Head of caudate nucleus (tissue), 42 donors: ENCODE data around the gene ATXN10.
"Not testable (repeated sequence)": the region's sequence is repeated elsewhere in the genome, so short reads cannot be mapped to it uniquely, and the experiment has no call there.

Source experiments
- DNase-seq, 42 donors: peaks; one replicate each; pipeline versions ENCODE4 v3.0.0 to v3.0.0-alpha.2; 2020 to 2021; ENCODE audit warnings: mixed read lengths in 7 of 42
- intact Hi-C: fragments of 100-400 bp; cut with DNase I; formaldehyde crosslinking; loops from one replicate; pipeline ENCODE4 v1.15.0; 2022

The ATXN10 gene

GRCh38 chr22:45692549-45692948 is 20.9 kb downstream of the ATXN10 start:
- intact Hi-C loops = no loop called here
- DNase-seq = no peak

DNA sequence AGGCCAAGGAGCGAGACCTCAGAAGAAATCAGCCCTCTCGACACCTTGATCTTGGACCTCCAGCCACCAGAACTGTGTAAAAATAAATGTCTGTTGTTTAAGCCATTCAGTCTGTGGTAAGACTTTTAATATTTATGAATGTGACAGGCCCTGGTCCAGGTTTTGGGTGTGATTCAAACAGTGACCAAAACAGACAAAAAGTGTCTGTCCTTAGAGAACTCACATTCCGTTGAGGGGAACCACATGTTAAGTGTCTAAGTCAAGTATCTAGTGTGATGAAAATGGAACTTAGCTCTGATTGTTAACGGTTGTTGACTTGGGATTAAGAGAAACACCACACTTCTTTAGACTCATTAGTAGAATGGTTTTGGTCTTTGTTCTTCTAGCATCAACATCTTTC is 22.2 kb downstream of the ATXN10 start:
- DNase-seq = no peak
- intact Hi-C loops = no loop called here

GRCh38 chr22:45696227-45696626 is 24.6 kb downstream of the ATXN10 start:
- intact Hi-C loops = no loop called here
- peak in 34 of 42 donors; percentile 9 to 72 (median 31) for DNase-seq

DNA sequence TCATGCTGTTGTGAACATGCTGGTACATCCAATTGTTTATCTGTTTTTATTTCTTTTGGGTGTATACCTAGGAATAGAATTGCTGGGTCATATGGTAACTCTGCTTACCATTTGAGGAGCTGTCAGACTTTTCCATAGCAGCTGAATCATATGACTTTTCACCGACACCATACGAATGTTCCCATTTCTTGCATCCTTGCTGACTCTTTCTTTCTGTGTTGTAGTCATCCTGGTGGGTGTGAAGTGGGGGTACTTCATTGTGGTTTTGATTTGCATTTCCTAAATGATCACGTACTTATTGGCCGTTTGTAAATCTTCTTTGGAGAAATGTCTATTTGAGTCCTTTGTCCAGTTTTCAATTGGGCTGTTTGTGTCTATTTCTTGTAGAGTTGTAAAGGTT is 26.5 kb downstream of the ATXN10 start:
- intact Hi-C loops = no loop called here
- no peak for DNase-seq

GRCh38 chr22:45702981-45703380 is 31.3 kb downstream of the ATXN10 start:
- intact Hi-C loops = no loop called here
- no peak for DNase-seq

DNA sequence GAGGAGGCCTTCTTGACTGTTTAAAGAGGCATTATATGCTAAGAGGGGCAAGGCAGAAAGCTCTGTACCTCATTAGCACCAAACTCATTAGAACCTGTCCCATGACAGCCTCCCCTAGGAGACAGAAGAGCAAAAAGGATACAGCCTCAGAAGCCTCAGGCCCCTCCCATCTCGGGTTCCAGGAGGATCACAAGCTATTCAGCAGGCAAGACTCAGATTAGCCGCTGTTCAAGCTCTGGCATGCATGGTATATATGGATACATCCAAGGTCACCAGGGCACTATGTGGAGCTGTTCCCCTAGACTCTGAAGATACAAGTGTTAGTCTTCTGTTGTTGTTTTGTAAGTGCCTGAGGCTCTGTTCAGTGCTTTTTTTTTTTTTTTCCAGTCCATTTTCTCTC is 32.1 kb downstream of the ATXN10 start:
- intact Hi-C loops = no loop called here
- DNase-seq = no peak

DNA sequence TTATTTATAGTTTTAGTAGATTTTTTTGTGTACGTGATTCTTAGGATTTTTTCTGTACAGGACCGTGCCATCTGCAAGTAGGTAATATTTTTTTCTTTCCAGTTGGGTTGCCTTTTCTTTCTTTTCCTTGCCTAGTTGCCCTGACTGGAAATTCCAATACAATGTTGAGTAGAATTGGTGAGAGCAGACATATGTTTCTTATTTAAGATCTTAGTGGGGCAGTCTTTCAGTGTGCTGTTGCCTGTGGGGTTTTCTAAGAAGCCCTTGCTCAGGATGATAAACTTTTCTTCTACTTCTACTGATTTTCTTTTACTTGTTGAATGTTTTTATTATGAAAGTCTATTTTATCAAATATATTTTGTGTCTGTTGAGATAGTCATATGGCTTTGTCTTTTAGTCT is 33.0 kb downstream of the ATXN10 start:
- DNase-seq = no peak
- intact Hi-C loops = no loop called here

GRCh38 chr22:45707605-45708004 is 36.0 kb downstream of the ATXN10 start:
- intact Hi-C loops = no loop called here
- no peak for DNase-seq

DNA sequence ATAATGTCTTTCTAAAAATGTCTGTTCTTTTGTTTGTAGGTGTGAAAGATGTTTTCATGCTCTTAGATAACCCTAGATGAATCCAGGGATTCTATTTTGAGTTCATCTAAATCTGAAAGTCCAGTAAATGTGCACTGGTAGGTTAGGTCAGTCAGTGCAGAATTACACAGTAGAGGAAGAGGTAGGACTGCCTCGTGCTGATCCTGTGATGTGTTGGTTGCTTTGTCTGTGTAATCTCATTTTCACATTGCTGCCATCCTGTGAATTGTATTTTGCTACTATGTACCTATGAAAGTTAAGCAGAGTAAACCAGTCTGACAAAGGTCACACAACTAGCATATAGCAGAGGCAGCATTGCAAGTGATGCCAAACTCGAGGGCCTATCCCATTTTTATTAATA is 36.5 kb downstream of the ATXN10 start:
- intact Hi-C loops = no loop called here
- DNase-seq = no peak

GRCh38 chr22:45709060-45709739 is 37.6 kb downstream of the ATXN10 start:
- no peak for DNase-seq
- intact Hi-C loops = no loop called here

DNA sequence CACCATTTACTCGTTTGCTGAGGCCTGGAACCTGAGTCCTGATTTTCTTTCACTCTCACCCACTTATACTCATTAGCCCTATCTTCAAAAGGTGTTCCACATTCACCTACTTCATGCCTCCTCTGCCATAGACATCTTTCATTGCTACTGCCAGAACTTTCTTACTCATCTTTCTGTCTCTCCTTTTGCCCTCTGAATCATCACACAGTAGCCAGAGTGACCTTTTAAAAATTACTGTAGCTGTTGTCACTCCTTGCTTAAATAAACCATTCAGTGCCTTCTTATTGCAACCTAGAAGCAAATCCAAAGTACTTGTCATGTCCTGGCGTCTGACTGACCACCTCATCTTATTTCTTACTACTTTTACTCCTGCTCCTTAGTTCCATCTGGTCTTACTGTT is 38.2 kb downstream of the ATXN10 start:
- intact Hi-C loops = no loop called here
- DNase-seq = no peak

DNA sequence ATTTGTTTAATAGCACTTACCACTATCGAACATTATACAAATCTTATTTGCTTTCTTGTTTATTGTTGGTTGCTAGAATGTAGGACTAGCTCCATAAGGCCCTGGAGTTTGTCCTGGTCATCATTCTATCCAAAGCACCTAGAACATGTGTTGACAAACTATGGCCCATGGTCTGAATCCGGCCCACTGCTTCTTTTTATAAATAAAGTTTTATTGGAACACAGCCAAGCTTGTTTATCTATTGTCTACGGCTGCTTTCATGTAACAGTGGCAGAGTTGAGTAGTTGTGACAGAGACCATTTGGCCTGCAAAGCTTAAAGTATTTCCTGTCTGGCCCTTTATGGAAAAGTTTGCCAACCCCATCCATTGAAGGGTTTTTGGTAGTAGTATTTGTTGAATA is 38.8 kb downstream of the ATXN10 start:
- DNase-seq = no peak
- intact Hi-C loops = no loop called here

DNA sequence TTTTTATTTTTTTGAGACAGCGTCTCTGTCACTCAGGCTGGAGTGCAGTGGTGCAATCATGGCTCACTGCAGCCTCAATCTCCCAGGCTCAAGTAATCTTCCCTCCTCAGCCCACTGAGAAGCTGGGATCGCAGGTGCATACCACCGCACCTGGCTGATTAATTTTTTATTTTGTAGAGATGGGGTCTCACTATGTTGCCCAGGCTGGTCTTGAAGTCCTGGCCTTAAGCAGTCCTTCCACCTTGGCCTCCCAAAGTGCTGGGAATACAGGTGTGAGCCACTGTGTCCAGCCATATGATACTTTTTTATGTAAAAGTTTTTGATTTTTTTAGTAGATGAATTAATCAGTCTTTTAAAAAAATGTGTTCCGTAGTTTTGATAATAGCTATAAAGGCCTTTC is 42.8 kb downstream of the ATXN10 start:
- intact Hi-C loops, DNase-seq: not testable (repeated sequence)

DNA sequence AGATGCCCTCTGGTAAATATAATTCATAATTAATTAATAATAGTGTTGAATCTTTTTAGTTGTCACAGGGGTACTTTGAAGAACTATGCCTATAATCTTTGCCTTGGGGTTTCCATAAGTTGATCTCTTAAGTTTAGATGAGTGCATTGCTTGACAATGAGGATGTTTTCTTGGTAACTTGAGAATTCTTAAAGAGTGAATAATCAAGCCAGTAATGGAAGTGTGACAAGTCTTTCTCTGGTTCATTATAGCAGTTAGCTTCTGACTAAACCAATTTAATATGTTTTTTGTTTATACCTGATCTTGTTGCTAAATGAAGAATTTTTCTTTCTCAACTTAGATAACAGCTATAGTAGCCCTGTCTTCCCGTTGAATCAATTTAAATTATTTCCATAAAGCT is 46.2 kb downstream of the ATXN10 start:
- intact Hi-C loops = no loop called here
- DNase-seq = no peak

DNA sequence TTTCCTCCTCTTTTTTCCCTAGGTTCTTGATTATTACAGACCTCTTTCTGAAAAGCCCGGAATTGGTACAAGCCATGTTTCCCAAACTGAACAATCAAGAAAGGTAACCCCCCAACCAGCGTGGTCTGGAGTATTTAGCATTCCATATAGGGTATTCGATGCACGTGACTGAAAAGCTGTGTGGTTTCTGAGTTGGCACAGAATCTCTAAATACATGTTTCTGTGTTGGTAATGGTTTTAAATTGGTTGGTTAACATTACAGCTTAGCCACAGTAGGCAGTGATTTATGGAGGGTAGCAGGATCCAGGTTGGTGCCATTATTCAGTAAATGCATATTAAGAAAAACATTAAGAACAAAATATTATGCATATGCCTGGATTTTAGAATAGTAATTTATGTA is 46.8 kb downstream of the ATXN10 start:
- intact Hi-C loops = no loop called here

DNA sequence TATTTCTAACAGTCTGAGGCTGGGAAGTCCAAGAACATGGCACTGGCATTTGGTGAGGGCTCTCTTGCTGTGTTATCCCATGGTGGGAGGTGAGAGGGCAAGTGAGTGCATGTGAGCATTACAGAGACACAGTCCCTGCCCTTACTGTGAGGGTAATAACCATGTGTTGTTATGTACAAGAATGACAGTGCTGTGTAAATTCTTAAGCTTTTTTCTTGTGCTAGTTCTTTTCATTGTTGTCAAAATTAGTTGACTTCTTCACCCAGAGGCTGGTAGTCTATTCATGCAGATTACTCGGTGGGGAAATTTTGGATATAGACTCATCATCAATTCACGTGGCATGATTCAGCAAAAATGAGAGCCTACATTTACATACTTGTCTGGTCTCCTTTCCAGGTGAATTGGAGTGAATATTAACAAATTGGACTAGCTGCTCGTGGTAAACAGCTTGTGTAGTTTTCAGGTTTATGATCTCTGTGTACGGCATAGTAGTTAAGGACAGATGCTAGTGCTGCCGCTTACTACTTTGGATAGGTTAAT is 49.3 kb downstream of the ATXN10 start:
- intact Hi-C loops = no loop called here
- DNase-seq = no peak

More for the DNA sequence above, 46.8 kb downstream of the ATXN10 start:
- DNase-seq = no peak

- intact Hi-C loops = no loop called here
- DNase-seq = no peak
Observed at GRCh38 chr22:45722006-45722405, 50.4 kb downstream of the ATXN10 start.

DNA sequence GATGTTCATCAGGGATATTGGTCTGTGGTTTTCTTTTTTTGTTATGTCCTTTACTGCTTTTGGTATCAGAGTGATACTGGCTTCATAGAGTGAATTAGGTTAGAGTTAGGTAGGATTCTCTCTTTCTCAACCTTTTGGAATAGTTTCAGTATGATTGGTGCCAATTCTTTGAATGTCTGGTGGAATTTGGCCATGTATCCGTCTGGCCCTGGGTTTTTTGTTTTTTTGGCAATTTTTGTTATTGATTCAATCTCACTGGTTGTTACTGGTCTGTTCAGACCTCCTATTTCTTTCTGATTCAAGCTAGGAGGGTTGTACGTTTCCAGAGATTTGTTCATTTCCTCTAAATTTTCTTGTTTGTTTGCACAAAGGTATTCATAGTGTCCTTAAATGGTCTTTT is 54.4 kb downstream of the ATXN10 start:
- intact Hi-C loops = no loop called here

GRCh38 chr22:45731041-45731797 is 59.6 kb downstream of the ATXN10 start:
- DNase-seq = no peak
- intact Hi-C loops = no loop called here

More for the DNA sequence above, 54.4 kb downstream of the ATXN10 start:
- DNase-seq = no peak

GRCh38 chr22:45731798-45732495 is 60.3 kb downstream of the ATXN10 start:
- no peak for DNase-seq
- intact Hi-C loops = no loop called here
